Measurements from ENCODE around the gene SLC20A1.
"Not testable (repeated sequence)": the region's sequence is repeated elsewhere in the genome, so short reads cannot be mapped to it uniquely, and the experiment has no call there.

The SLC20A1 gene

GRCh38 chr2:112648081-112648480, 2.3 kb downstream of the SLC20A1 start:
- DNase-seq: no peak

- no peak for DNase-seq
Measured at GRCh38 chr2:112656679-112657078, 10.9 kb downstream of the SLC20A1 start.

GRCh38 chr2:112658301-112658700, 12.6 kb downstream of the SLC20A1 start:
- DNase-seq: no peak

- DNase-seq: no peak
Measured at GRCh38 chr2:112658839-112659667, 13.3 kb downstream of the SLC20A1 start.

GRCh38 chr2:112660138-112660537, 14.4 kb downstream of the SLC20A1 start:
- no peak for DNase-seq

- DNase-seq: no peak
Measured at GRCh38 chr2:112661656-112662305, 16.0 kb downstream of the SLC20A1 start.

- no peak for DNase-seq
Measured at GRCh38 chr2:112662704-112663103, 17.0 kb downstream of the SLC20A1 start.

- no peak for DNase-seq
Measured at GRCh38 chr2:112664689-112665088, 18.9 kb downstream of the SLC20A1 start.

GRCh38 chr2:112665113-112665780, 19.5 kb downstream of the SLC20A1 start:
- DNase-seq: no peak

- no peak for DNase-seq
Measured at GRCh38 chr2:112666761-112667122, 21.0 kb downstream of the SLC20A1 start.

GRCh38 chr2:112667540-112667939, 21.8 kb downstream of the SLC20A1 start:
- DNase-seq: not testable (repeated sequence)

GRCh38 chr2:112669667-112670066, 23.9 kb downstream of the SLC20A1 start:
- no peak for DNase-seq

- no peak for DNase-seq
Measured at GRCh38 chr2:112670252-112671022, 24.7 kb downstream of the SLC20A1 start.

GRCh38 chr2:112671801-112672200, 26.1 kb downstream of the SLC20A1 start:
- no peak for DNase-seq

GRCh38 chr2:112673008-112673407, 27.3 kb downstream of the SLC20A1 start:
- no peak for DNase-seq

GRCh38 chr2:112674229-112674628, 28.5 kb downstream of the SLC20A1 start:
- DNase-seq: no peak

GRCh38 chr2:112679484-112679883, 33.7 kb downstream of the SLC20A1 start:
- DNase-seq: no peak

GRCh38 chr2:112680666-112681101, 34.9 kb downstream of the SLC20A1 start:
- DNase-seq: no peak

- DNase-seq: no peak
Measured at GRCh38 chr2:112682101-112682500, 36.4 kb downstream of the SLC20A1 start.

GRCh38 chr2:112683550-112684414, 38.0 kb downstream of the SLC20A1 start:
- DNase-seq: no peak

- no peak for DNase-seq
Measured at GRCh38 chr2:112684415-112684775, 38.7 kb downstream of the SLC20A1 start.

GRCh38 chr2:112685271-112685884, 39.6 kb downstream of the SLC20A1 start:
- DNase-seq: no peak
